Measurements from ENCODE around the gene TPCN1.

The TPCN1 gene

DNA sequence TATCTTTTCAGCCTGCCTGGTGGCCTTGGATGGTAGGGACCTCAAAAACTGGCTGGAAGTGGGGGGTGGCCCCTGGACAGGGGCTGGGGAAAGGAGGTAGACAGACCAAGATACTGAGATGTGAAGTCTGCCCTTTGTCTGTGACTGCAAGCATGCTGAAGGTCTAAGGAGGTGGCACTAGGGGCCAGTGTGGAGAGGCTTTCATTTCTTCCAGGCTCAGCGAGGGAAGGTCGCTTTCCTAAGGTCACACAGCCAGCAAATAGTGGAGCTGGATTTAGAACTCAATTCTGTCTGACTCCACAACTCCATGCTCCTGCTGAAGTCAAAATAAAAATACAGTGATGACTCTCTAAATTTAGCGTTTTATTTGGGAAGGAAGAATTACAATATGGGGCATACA, 125.8 kb downstream of the TPCN1 start:
- no peak for DNase-seq

DNA sequence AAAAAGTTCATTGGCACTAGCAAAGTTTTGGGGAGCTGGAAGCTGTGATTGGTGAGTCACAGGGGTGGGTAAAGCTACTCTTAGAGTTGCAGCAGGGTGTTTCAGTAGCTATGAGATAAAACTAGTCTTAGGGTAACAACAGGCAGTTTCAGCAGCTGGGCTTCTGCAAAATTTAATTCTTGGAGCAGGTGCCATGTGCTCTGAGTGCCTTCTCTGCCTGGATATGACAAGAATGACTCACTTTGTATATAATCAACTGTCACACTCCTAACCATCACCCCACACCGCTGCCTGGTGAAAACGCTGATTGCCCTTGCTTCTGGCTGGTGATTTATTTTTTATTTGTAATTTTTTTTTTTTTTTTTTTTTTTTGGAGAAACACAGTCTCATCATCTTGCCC, 126.6 kb downstream of the TPCN1 start:
- no peak for DNase-seq

Measured in stimulated activated CD4-positive, alpha-beta T cell treated with anti-CD3 and anti-CD28 coated beads, Interleukin-4, amount 100 ng/mL, for 1 hour (primary cell).